ENCODE results near the gene DUSP8.

GRCh38 chr11:1563149-1563638, 8.9 kb downstream of the DUSP8 start:
- TF ChIP-seq CTCF (IDR thresholded peaks at IDR 0.05) (no peak), POLR2A (IDR thresholded peaks at IDR 0.05) (no peak)

Data from ovary (tissue), 3 donors.